AG08395 (cell line): Measurements from ENCODE around the gene FBXW7.

ENCODE experiments used
- DNase-seq: peaks from one replicate; pipeline ENCODE4 v3.0.0; 2012; ENCODE audit warnings: mixed read lengths, low spot score

FBXW7 gene

GRCh38 chr4:152328582-152328981 is 207.3 kb downstream of the FBXW7 start:
- DNase-seq: peak; percentile 19

GRCh38 chr4:152327606-152328453 is 208.1 kb downstream of the FBXW7 start:
- no peak for DNase-seq

GRCh38 chr4:152325831-152326230 is 210.1 kb downstream of the FBXW7 start:
- DNase-seq: no peak

GRCh38 chr4:152323221-152323620 is 212.7 kb downstream of the FBXW7 start:
- no peak for DNase-seq

- no peak for DNase-seq
These were observed 213.2 kb downstream of the FBXW7 start for GRCh38 chr4:152322656-152323055.

GRCh38 chr4:152321923-152322322 is 214.0 kb downstream of the FBXW7 start:
- no peak for DNase-seq

- DNase-seq: no peak
These were observed 214.5 kb downstream of the FBXW7 start for GRCh38 chr4:152321398-152321797.

- DNase-seq: peak; percentile 33
These were observed 218.9 kb downstream of the FBXW7 start for GRCh38 chr4:152316969-152317368.

GRCh38 chr4:152310257-152310656 is 225.6 kb downstream of the FBXW7 start:
- DNase-seq: peak; percentile 67

- DNase-seq: no peak
These were observed 226.5 kb downstream of the FBXW7 start for GRCh38 chr4:152309418-152309817.

- DNase-seq: no peak
These were observed 226.9 kb downstream of the FBXW7 start for GRCh38 chr4:152308951-152309350.

GRCh38 chr4:152307669-152308068 is 228.2 kb downstream of the FBXW7 start:
- DNase-seq: no peak

- no peak for DNase-seq
These were observed 229.4 kb downstream of the FBXW7 start for GRCh38 chr4:152306541-152306940.

- DNase-seq: no peak
These were observed 231.7 kb downstream of the FBXW7 start for GRCh38 chr4:152304220-152304619.

- DNase-seq: no peak
These were observed 234.5 kb downstream of the FBXW7 start for GRCh38 chr4:152301381-152301780.

GRCh38 chr4:152299553-152299952 is 236.3 kb downstream of the FBXW7 start:
- DNase-seq: no peak

- no peak for DNase-seq
These were observed 239.5 kb downstream of the FBXW7 start for GRCh38 chr4:152296386-152296785.

GRCh38 chr4:152294765-152295164 is 241.1 kb downstream of the FBXW7 start:
- DNase-seq: no peak

GRCh38 chr4:152294331-152294730 is 241.6 kb downstream of the FBXW7 start:
- DNase-seq: no peak

- no peak for DNase-seq
These were observed 242.4 kb downstream of the FBXW7 start for GRCh38 chr4:152293527-152293926.

- no peak for DNase-seq
These were observed 245.4 kb downstream of the FBXW7 start for GRCh38 chr4:152290366-152290921.

- DNase-seq: peak; percentile 22
These were observed 246.0 kb downstream of the FBXW7 start for GRCh38 chr4:152289941-152290340.

GRCh38 chr4:152289541-152289940 is 246.4 kb downstream of the FBXW7 start:
- DNase-seq: no peak
